IPS DF 4.7 (cell line): ENCODE data around the gene AUH.
"Not testable (repeated sequence)": the region's sequence is repeated elsewhere in the genome, so short reads cannot be mapped to it uniquely, and the experiment has no call there.

ENCODE experiments used
- DNase-seq: peaks from one replicate; pipeline ENCODE4 v3.0.0-alpha.2; 2013; ENCODE audit warnings: low spot score; ENCODE audit errors: extremely low read depth

AUH gene

GRCh38 chr9:91210318-91210717, 151.4 kb downstream of the AUH start:
- DNase-seq = no peak

DNA sequence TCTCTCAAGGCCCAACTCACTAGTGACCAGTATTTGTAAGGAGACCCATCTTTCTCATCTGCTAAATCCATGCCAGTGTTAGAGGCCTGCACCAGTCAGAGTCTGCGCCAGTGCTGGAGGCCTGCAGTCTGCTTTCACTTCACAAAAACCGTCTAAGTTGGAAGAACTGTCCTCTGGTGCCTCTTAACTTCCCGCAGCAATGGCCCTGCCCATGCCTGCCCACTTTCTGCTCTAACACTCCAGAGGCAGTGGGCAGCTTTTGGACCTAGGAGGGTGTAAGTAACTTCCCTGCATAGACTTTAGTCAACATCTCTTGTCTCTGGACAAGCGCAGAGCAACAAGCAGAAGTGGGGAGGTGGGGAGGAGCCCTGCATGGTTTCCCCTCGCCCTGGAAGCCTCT, 152.9 kb downstream of the AUH start:
- no peak for DNase-seq

GRCh38 chr9:91208419-91208745, 153.3 kb downstream of the AUH start:
- DNase-seq = no peak

GRCh38 chr9:91207729-91208418, 153.8 kb downstream of the AUH start:
- DNase-seq = no peak

DNA sequence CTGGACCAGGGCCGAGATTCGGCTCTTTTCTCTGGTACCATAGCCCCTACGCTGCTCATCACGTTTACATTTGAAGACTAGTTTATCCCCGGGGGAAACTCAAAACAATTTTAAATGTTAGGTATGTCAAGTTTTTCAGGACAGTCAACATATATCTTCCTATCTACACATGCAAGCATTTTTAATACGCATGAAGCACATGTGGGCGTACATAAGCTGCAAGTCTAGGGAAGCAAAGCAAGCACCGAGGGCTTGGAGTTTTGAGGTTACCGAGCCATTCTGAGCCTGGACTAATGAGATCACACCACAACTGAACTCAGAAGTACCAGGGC, 154.4 kb downstream of the AUH start:
- DNase-seq = no peak

- DNase-seq = no peak
These were observed 154.9 kb downstream of the AUH start for GRCh38 chr9:91206806-91207205.

GRCh38 chr9:91202736-91203283, 158.9 kb downstream of the AUH start:
- no peak for DNase-seq

DNA sequence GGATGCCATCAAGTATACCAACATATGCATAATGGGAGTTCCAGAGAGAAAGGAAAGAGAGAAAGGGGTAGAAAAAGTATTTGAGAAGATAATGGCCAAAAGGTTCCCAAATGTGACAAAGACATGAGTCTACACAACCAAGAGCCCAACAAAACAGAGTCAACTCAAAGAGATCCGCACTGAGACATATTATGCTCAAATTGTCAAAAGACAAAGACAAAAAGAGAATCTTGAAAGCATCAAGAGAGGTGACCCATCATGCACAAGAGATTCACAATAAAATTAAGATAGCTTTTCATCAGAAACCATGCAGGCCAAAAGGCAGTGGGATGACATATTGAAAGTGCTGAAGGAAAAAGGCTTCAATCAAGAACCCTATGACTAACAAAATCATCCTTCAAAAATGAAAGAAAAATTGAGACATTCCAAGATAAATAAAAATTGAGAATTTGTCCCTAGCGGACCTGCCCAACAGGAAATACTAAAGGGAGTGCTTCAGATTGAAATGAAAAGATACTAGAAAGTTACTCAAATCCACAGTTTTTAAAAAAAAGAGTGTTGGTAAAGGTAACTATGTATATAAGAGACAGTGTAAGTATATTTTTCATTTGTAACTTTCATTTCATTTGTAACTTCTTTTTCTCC, 160.9 kb downstream of the AUH start:
- no peak for DNase-seq

GRCh38 chr9:91199739-91200497, 161.8 kb downstream of the AUH start:
- no peak for DNase-seq

- DNase-seq = not testable (repeated sequence)
These were observed 162.8 kb downstream of the AUH start for GRCh38 chr9:91198881-91199280.

GRCh38 chr9:91198405-91198804, 163.3 kb downstream of the AUH start:
- DNase-seq = no peak

DNA sequence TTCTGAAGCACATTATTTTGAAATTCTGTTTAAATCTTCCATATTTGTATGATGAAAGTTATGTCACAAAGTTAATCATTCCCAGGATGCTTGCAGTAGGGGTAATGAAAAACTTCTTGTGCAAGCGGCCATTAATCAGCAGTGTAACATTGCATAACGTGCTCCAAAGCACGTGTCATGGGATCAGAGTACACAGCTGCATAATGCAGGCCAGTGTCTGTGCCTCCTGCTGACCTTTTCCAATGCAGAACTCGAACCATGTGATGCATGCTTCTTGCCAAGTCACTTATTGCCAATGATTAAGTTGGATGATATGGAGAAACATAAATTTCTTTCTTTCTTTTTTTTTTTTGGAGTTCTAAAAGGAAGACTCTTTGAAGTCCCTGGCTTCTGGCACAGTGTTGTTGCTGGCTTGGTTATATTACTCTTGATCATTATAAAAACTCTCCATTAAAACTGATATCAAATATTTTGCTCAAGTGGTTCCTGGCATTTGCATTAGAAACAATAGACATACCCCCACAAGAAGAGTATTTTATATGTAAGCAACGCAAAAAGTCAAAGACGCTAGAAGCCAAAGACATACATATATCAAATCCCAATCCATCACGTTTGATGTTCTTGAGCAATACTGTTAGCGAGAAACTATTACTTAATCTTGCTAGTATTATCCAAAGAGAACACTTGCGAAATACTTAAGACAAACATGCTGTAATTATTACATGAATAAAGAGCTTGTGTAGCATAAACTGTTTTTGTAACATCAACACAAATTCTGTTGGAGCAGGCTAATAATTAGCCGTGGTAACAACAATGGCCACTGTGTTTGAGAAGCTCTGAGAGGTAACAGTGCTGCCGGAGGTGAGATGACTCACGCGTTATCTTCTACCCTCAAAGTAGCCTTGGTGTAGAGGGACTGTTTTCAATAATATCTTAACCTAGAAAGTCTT, 164.2 kb downstream of the AUH start:
- no peak for DNase-seq

GRCh38 chr9:91196103-91196950, 165.4 kb downstream of the AUH start:
- DNase-seq = no peak

- DNase-seq = no peak
These were observed 166.2 kb downstream of the AUH start for GRCh38 chr9:91195372-91196012.

- no peak for DNase-seq
These were observed 167.9 kb downstream of the AUH start for GRCh38 chr9:91193658-91194391.

DNA sequence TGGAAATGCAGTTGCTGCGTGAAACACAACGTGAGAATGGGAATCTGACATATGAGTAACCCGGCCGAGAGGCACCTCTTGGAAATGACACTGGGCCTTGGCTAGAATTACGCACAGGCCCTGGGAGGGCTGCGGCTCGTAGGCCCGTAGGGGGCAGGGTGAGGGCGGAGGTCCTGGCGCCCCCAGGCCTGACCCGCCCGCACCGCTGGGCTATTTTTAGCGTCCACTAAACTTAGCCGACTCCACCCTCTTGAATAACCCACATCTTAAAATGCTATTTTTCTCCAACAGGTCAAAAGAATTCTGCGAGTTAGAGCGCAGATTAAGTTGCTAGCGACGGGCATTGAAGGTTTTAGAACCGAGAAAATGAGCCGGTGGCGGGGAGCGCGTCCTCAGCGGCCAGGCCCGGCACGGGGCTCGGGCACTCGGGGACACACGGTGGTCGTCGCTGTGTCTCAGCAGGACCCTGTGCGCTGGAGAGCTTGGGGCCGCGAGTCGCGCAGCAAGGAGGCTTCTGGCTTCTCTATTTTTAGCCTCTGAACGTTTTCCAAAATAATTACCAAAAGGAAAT, 168.5 kb downstream of the AUH start:
- DNase-seq = no peak

DNA sequence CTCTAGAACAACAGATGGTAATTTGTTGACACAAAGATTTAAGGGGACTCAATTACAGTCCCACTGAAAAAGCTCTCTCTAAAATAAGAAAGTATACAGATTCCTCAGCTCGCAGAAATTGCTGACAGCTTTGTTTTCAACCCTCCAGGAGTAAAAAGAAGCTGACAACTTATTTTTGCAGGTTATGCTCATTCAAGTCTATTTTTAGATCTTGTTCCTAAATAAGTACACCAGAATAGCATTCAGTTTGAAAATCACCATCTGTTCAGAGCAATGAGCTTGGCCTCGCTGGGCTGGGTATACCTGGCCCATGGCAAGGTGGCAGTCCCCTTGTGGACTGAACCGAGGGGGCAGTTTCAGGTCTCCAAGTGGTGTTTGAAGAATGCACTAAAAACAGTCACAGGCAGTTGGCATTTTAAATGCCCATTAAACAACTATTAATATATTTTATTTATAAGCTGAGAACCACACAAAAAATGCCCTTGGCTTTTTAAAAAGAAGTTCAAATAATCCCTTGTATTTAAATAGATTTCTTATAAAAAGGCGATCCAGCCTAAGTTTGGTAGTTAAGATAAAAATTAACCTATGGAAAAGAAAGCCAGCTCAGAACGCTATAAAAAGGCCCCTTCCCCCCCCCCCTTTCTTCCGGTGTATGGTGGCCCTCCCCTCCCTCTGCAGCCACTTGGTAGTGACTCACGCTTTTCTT, 169.2 kb downstream of the AUH start:
- DNase-seq = no peak
